HepG2 (cell line): ENCODE results near the gene HOXC4. TPM values are rescaled to one million over a fixed set of nuclear protein-coding genes. Genes with fewer than 3 reads are reported as not detected.

Experiments used
- CBX2 ChIP-seq, 2 experiments: fragments of 200-600 bp in 1 of 2; sonication (generic); formaldehyde crosslinking in 1 of 2; IDR thresholded peaks; 2 replicates each; pipeline versions ENCODE4 v1.7.0 to v1.8.1; 2018 to 2022; ENCODE audit warnings: low read depth in 2 of 2, low read length in 1 of 2, mild to moderate bottlenecking in 1 of 2, missing genetic modification reagents in 1 of 2
- CREM ChIP-seq, 2 experiments: sonication (generic) in 1 of 2; formaldehyde crosslinking in 1 of 2; IDR thresholded peaks; 2 replicates each; pipeline versions ENCODE4 v1.4.0 to v1.6.1; 2016 to 2020; ENCODE audit warnings: antibody characterized with exemption in 1 of 2, mild to moderate bottlenecking in 1 of 2, missing genetic modification reagents in 1 of 2
- FOXP4 ChIP-seq: sonication (generic); formaldehyde crosslinking; IDR thresholded peaks from 2 replicates; pipeline ENCODE4 v1.4.0; 2020; ENCODE audit warnings: missing genetic modification reagents
- SMAD1 ChIP-seq: sonication (generic); formaldehyde crosslinking; IDR thresholded peaks from 2 replicates; pipeline ENCODE4 v1.4.0; 2020; ENCODE audit warnings: missing genetic modification reagents, low read depth, mild to moderate bottlenecking, borderline replicate concordance
- ZBTB40 ChIP-seq, 2 experiments: fragments of 450-650 bp in 1 of 2; sonication (generic) in 1 of 2; formaldehyde crosslinking in 1 of 2; IDR thresholded peaks; 2 replicates each; pipeline versions ENCODE4 v1.6.1 to v1.8.0; 2016 to 2022; ENCODE audit warnings: antibody characterized with exemption in 1 of 2, mild to moderate bottlenecking in 1 of 2, missing genetic modification reagents in 1 of 2
- ZEB1 ChIP-seq: IDR thresholded peaks from 2 replicates; pipeline ENCODE4 v1.6.1; 2012; ENCODE audit warnings: mild to moderate bottlenecking, low read depth, inconsistent platforms; ENCODE audit not compliant: insufficient replicate concordance
- ZFX ChIP-seq: sonication (generic); formaldehyde crosslinking; IDR thresholded peaks from 2 replicates; pipeline ENCODE4 v1.4.0; 2020; ENCODE audit warnings: mild to moderate bottlenecking, low read depth, missing genetic modification reagents, moderate library complexity
- ZNF10 ChIP-seq: sonication (generic); formaldehyde crosslinking; IDR thresholded peaks from 2 replicates; pipeline ENCODE4 v1.4.0; 2020; ENCODE audit warnings: mild to moderate bottlenecking, low read depth, missing genetic modification reagents, borderline replicate concordance
- ZNF180 ChIP-seq: sonication (generic); formaldehyde crosslinking; IDR thresholded peaks from 2 replicates; pipeline ENCODE4 v1.4.0; 2020; ENCODE audit warnings: low read depth, missing genetic modification reagents, borderline replicate concordance
- ZNF569 ChIP-seq: sonication (generic); formaldehyde crosslinking; IDR thresholded peaks from 2 replicates; pipeline ENCODE4 v1.5.0; 2020; ENCODE audit warnings: mild to moderate bottlenecking, missing genetic modification reagents, moderate library complexity, borderline replicate concordance
- ZNF580 ChIP-seq: IDR thresholded peaks from 2 replicates; pipeline ENCODE4 v1.6.1; 2016; ENCODE audit warnings: low read depth, borderline replicate concordance
- ZNF770 ChIP-seq: sonication (generic); formaldehyde crosslinking; IDR thresholded peaks from 2 replicates; pipeline ENCODE4 v1.5.0; 2020; ENCODE audit warnings: mild to moderate bottlenecking, missing genetic modification reagents
- ZSCAN29 ChIP-seq: sonication (generic); formaldehyde crosslinking; conservative IDR thresholded peaks from 2 replicates; pipeline ENCODE4 v1.4.0; 2020; ENCODE audit warnings: mild to moderate bottlenecking, missing genetic modification reagents
- polyA plus RNA-seq, 8 experiments: library from polyadenylated mRNA; depleted of rRNA in 3 of 8; stranded (reverse) in 7 of 8; unstranded in 1 of 8; fragments of >200 nt; fragmentation: Illumina TruSeq in 4 of 8; extraction: Trizol in 4 of 8; gene quantifications; 2 replicates each; pipeline versions ENCODE4 v1.2.1 to v1.2.3, GENCODE V29; 2011 to 2016; ENCODE audit warnings: low read depth in 4 of 8, missing spikeins in 1 of 8, mixed read lengths in 1 of 8; ENCODE audit not compliant: insufficient read depth in 1 of 8
- total RNA-seq, 5 experiments: library from RNA; depleted of rRNA; stranded (reverse); fragments of >200 nt; fragmentation: Illumina TruSeq; extraction: Trizol; gene quantifications; 2 replicates each; pipeline ENCODE4 v1.2.3, GENCODE V29; 2016; ENCODE audit warnings: low read depth in 1 of 5

The HOXC4 gene
- total and polyA plus RNA-seq, 2 of the 13 experiments (the other 11 are each of a cell fraction or from before 2014, with no cell fraction given): not detected

GRCh38 chr12:54005853-54006558 is 47.6 kb upstream of the HOXC4 start (continued):
- TF ChIP-seq ZBTB40 (IDR thresholded peaks at IDR 0.05) (no peak), ZBTB40 (CRISPR knock-in tag; IDR thresholded peaks at IDR 0.05) (no peak), SMAD1 (no peak), ZNF580 (0 out of 2 replicates have a peak, but pooled peaks have one; percentile 21), CREM (IDR thresholded peaks at IDR 0.05) (no peak), CREM (CRISPR knock-in tag; IDR thresholded peaks at IDR 0.05) (no peak), ZNF770 (CRISPR knock-in tag) (0 out of 2 replicates have a peak, but pooled peaks have one; percentile 22), ZNF569 (no peak), ZEB1 (no peak), ZNF180 (CRISPR knock-in tag) (no peak), ZFX (peak; percentile 43; the same call in 1 of the 2 replicates), ZNF10 (CRISPR knock-in tag) (no peak), ZSCAN29 (CRISPR knock-in tag) (no peak), FOXP4 (0 out of 2 replicates have a peak, but pooled peaks have one; percentile 10), CBX2 (IDR thresholded peaks at IDR 0.05; ENCODE audit: low read depth, low read length) (peak; percentile 95; the same call in 1 of the 2 replicates), CBX2 (CRISPR knock-in tag; IDR thresholded peaks at IDR 0.05; ENCODE audit: low read depth) (peak; percentile 96)
